Vagina (tissue), 2 donors: ENCODE measurements around the gene ZNF438.

Experiments
- POLR2A ChIP-seq, 2 donors: fragments of 450-650 bp; IDR thresholded peaks; one replicate each; pipeline ENCODE4 v1.6.1; 2017; ENCODE audit warnings: antibody characterized with exemption in 2 of 2, mild to moderate bottlenecking in 2 of 2, moderate library complexity in 2 of 2
- POLR2AphosphoS5 ChIP-seq, 2 donors: sonication (generic); formaldehyde crosslinking; IDR thresholded peaks; one replicate each; pipeline ENCODE4 v1.9.0; 2017; ENCODE audit warnings: antibody characterized with exemption in 2 of 2, mild to moderate bottlenecking in 2 of 2, low read depth in 1 of 2; ENCODE audit not compliant: insufficient read depth in 1 of 2
- TF ChIP-seq, protein P1 (sequence below), 3 experiments: fragments of 450-650 bp in 2 of 3; fragments of 200-600 bp in 1 of 3; sonication (generic) in 1 of 3; IDR thresholded peaks; one replicate each; pipeline ENCODE4 v1.5.1; 2017 to 2019; ENCODE audit warnings: antibody characterized with exemption in 3 of 3, mild to moderate bottlenecking in 2 of 3, moderate library complexity in 2 of 3

GRCh38 chr10:31051703-31052102 is 20.0 kb upstream of the ZNF438 start:
- TF ChIP-seq, protein P1, sequence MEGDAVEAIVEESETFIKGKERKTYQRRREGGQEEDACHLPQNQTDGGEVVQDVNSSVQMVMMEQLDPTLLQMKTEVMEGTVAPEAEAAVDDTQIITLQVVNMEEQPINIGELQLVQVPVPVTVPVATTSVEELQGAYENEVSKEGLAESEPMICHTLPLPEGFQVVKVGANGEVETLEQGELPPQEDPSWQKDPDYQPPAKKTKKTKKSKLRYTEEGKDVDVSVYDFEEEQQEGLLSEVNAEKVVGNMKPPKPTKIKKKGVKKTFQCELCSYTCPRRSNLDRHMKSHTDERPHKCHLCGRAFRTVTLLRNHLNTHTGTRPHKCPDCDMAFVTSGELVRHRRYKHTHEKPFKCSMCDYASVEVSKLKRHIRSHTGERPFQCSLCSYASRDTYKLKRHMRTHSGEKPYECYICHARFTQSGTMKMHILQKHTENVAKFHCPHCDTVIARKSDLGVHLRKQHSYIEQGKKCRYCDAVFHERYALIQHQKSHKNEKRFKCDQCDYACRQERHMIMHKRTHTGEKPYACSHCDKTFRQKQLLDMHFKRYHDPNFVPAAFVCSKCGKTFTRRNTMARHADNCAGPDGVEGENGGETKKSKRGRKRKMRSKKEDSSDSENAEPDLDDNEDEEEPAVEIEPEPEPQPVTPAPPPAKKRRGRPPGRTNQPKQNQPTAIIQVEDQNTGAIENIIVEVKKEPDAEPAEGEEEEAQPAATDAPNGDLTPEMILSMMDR (IDR thresholded peaks at IDR 0.05): no peak
- no peak for TF ChIP-seq POLR2A (IDR thresholded peaks at IDR 0.05)
- no peak for TF ChIP-seq POLR2AphosphoS5 (IDR thresholded peaks at IDR 0.05; ENCODE audit: insufficient read depth in 1 of 2, low read depth in 1 of 2)
